Neural progenitor cell (in vitro differentiated cells): Measurements from ENCODE around the gene NPTN.

ENCODE experiments used
- EZH2 ChIP-seq: fragments of 200-600 bp; sonication (generic); IDR thresholded peaks from 2 replicates; pipeline ENCODE4 v1.6.1; 2017; ENCODE audit warnings: antibody characterized with exemption, mild to moderate bottlenecking, moderate library complexity
- EZH2phosphoT487 ChIP-seq: fragments of 200-600 bp; sonication (generic); IDR thresholded peaks from 2 replicates; pipeline ENCODE4 v1.6.1; 2017; ENCODE audit warnings: antibody characterized with exemption
- TF ChIP-seq, protein P1 (sequence below): fragments of 200-600 bp; sonication (generic); IDR thresholded peaks from 2 replicates; pipeline ENCODE4 v1.5.1; 2017; ENCODE audit warnings: antibody characterized with exemption, mild to moderate bottlenecking

DNA sequence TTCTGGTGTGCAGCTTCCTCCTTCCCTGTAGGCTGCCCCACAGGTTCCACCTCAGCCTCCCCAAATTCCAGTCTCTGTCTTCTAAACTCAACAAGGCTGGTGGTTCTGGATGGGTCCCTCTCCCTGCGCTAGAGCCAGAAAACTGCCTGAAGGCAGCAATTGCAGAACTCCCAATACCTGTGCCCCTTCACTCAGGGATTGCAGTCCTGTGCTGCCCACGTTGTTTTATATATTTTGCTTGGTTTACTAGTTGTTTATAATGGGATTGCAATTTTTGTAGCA, 14.8 kb upstream of the NPTN start:
- TF ChIP-seq EZH2 (no peak), EZH2phosphoT487 (no peak)
- TF ChIP-seq, protein P1, sequence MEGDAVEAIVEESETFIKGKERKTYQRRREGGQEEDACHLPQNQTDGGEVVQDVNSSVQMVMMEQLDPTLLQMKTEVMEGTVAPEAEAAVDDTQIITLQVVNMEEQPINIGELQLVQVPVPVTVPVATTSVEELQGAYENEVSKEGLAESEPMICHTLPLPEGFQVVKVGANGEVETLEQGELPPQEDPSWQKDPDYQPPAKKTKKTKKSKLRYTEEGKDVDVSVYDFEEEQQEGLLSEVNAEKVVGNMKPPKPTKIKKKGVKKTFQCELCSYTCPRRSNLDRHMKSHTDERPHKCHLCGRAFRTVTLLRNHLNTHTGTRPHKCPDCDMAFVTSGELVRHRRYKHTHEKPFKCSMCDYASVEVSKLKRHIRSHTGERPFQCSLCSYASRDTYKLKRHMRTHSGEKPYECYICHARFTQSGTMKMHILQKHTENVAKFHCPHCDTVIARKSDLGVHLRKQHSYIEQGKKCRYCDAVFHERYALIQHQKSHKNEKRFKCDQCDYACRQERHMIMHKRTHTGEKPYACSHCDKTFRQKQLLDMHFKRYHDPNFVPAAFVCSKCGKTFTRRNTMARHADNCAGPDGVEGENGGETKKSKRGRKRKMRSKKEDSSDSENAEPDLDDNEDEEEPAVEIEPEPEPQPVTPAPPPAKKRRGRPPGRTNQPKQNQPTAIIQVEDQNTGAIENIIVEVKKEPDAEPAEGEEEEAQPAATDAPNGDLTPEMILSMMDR = no peak
